DOHH2 (cell line): ENCODE data around the gene CDT1.

Experiments
- CTCF ChIP-seq: fragments of 200-600 bp; sonication (generic); IDR thresholded peaks from one replicate; pipeline ENCODE4 v1.5.1; 2014; ENCODE audit warnings: antibody characterized with exemption, mild to moderate bottlenecking, low read depth, low read length; ENCODE audit not compliant: poor library complexity, severe bottlenecking
- EZH2phosphoT487 ChIP-seq: fragments of 200-600 bp; sonication (generic); IDR thresholded peaks from 2 replicates; pipeline ENCODE4 v1.6.1; 2017; ENCODE audit warnings: borderline replicate concordance, mild to moderate bottlenecking, antibody characterized with exemption, low read length, moderate library complexity, mixed read lengths

- TF ChIP-seq CTCF (peak; percentile 83), EZH2phosphoT487 (no peak)
Observed at GRCh38 chr16:88785106-88785924, 18.3 kb upstream of the CDT1 start, which contains the start of gene PIEZO1.
